Vagina (tissue), 2 donors: ENCODE measurements around the gene CD46. TPM values are rescaled to one million over a fixed set of nuclear protein-coding genes. Genes with fewer than 3 reads are reported as not detected.
"Not testable (repeated sequence)": the region's sequence is repeated elsewhere in the genome, so short reads cannot be mapped to it uniquely, and the experiment has no call there.

ENCODE experiments used
- DNase-seq, 2 donors: peaks; one replicate each; pipeline ENCODE4 v3.0.0-alpha.2; 2017; ENCODE audit errors: extremely low spot score in 2 of 2
- H3K27ac ChIP-seq: fragments of 200-600 bp; sonication (generic); one replicate; pipeline ENCODE4 v1.5.1; 2019
- H3K27me3 ChIP-seq: fragments of 200-600 bp; sonication (generic); one replicate; pipeline ENCODE4 v1.5.1; 2019
- H3K36me3 ChIP-seq, 2 donors: fragments of 200-600 bp; sonication (generic); one replicate each; pipeline ENCODE4 v1.5.1; 2017 to 2019
- H3K4me1 ChIP-seq: fragments of 200-600 bp; sonication (generic); one replicate; pipeline ENCODE4 v1.5.1; 2019
- H3K4me3 ChIP-seq, 2 donors: fragments of 200-600 bp; sonication (generic); 1 replicate in 1 of 2; 2 replicates in 1 of 2; pipeline ENCODE4 v1.5.1; 2016 to 2019
- H3K9me3 ChIP-seq: fragments of 200-600 bp; sonication (generic); one replicate; pipeline ENCODE4 v1.5.1; 2019
- CTCF ChIP-seq, 3 experiments: fragments of 450-650 bp in 2 of 3; fragments of 200-600 bp in 1 of 3; sonication (generic) in 1 of 3; IDR thresholded peaks; one replicate each; pipeline ENCODE4 v1.5.1; 2017 to 2019; ENCODE audit warnings: antibody characterized with exemption in 3 of 3, mild to moderate bottlenecking in 2 of 3, moderate library complexity in 2 of 3
- POLR2A ChIP-seq, 2 donors: fragments of 450-650 bp; IDR thresholded peaks; one replicate each; pipeline ENCODE4 v1.6.1; 2017; ENCODE audit warnings: antibody characterized with exemption in 2 of 2, mild to moderate bottlenecking in 2 of 2, moderate library complexity in 2 of 2
- POLR2AphosphoS5 ChIP-seq, 2 donors: sonication (generic); formaldehyde crosslinking; IDR thresholded peaks; one replicate each; pipeline ENCODE4 v1.9.0; 2017; ENCODE audit warnings: antibody characterized with exemption in 2 of 2, mild to moderate bottlenecking in 2 of 2, low read depth in 1 of 2; ENCODE audit not compliant: insufficient read depth in 1 of 2
- intact Hi-C: fragments of 100-400 bp; cut with DNase I; formaldehyde crosslinking; loops from one replicate; pipeline ENCODE4 v1.15.1; 2023
- total RNA-seq: library from RNA; depleted of rRNA; stranded (reverse); fragments of >200 nt; gene quantifications from one replicate; pipeline ENCODE4 v1.2.3, GENCODE V29; 2016

CD46 gene
- total RNA-seq, 1 donor from 2014 or later = 143 TPM

- Histone ChIP-seq H3K4me3 (no peak overlapping the region), H3K4me1 (peaks cover 19% of the 10 kb centered on the region), H3K9me3 (no peaks in the 10 kb centered on the region), H3K27me3 (no peaks in the 10 kb centered on the region), H3K27ac (no peak overlapping the region), H3K36me3 (no peaks in the 10 kb centered on the region)
- TF ChIP-seq CTCF (IDR thresholded peaks at IDR 0.05) (no peak), POLR2A (IDR thresholded peaks at IDR 0.05) (no peak), POLR2AphosphoS5 (IDR thresholded peaks at IDR 0.05; ENCODE audit: insufficient read depth in 1 of 2, low read depth in 1 of 2) (no peak)
- no peak for DNase-seq
- intact Hi-C loops = no loop called here
Observed at GRCh38 chr1:207748737-207749528, 2.9 kb upstream of the CD46 start.

- TF ChIP-seq POLR2A (IDR thresholded peaks at IDR 0.05) (no peak), CTCF (IDR thresholded peaks at IDR 0.05) (no peak), POLR2AphosphoS5 (IDR thresholded peaks at IDR 0.05; ENCODE audit: insufficient read depth in 1 of 2, low read depth in 1 of 2) (no peak)
- H3K27me3 ChIP-seq = no peaks in the 10 kb centered on the region
- no peaks in the 10 kb centered on the region for H3K9me3 ChIP-seq
- H3K4me1 ChIP-seq = peaks cover 38% of the 10 kb centered on the region
- H3K27ac ChIP-seq = peak overlapping the region; percentile 85
- peak overlapping the region; percentile 75 to 89 for H3K4me3 ChIP-seq
- DNase-seq = no peak
- H3K36me3 ChIP-seq = no peaks in the 10 kb centered on the region
- intact Hi-C loops = no loop called here
Observed at GRCh38 chr1:207750631-207751305, 1.1 kb upstream of the CD46 start.

GRCh38 chr1:207751463-207751789, 428 bp upstream of the CD46 start:
- Histone ChIP-seq H3K4me3 (peak overlapping the region; percentile 75 to 89), H3K27ac (peak overlapping the region; percentile 85), H3K4me1 (peaks cover 44% of the 10 kb centered on the region)
- H3K36me3 ChIP-seq, H3K27me3 ChIP-seq, DNase-seq, intact Hi-C loops, H3K9me3 ChIP-seq: not testable (repeated sequence)

- TF ChIP-seq POLR2AphosphoS5 (IDR thresholded peaks at IDR 0.05; ENCODE audit: insufficient read depth in 1 of 2, low read depth in 1 of 2) (no peak), POLR2A (IDR thresholded peaks at IDR 0.05) (no peak), CTCF (IDR thresholded peaks at IDR 0.05) (no peak)
- H3K9me3 ChIP-seq = no peaks in the 10 kb centered on the region
- no peaks in the 10 kb centered on the region for H3K27me3 ChIP-seq
- no peak for DNase-seq
- peak overlapping the region; percentile 85 for H3K27ac ChIP-seq
- H3K36me3 ChIP-seq = peaks cover 0 to 4% of the 10 kb centered on the region in 2 donors
- H3K4me3 ChIP-seq = peak overlapping the region; percentile 75 to 89
- H3K4me1 ChIP-seq = peaks cover 44% of the 10 kb centered on the region
- intact Hi-C loops = no loop called here
Observed at GRCh38 chr1:207752456-207752998, 673 bp downstream of the CD46 start.

- TF ChIP-seq CTCF (IDR thresholded peaks at IDR 0.05) (no peak), POLR2A (IDR thresholded peaks at IDR 0.05) (no peak), POLR2AphosphoS5 (IDR thresholded peaks at IDR 0.05; ENCODE audit: insufficient read depth in 1 of 2, low read depth in 1 of 2) (no peak)
- intact Hi-C loops = no loop called here
- Histone ChIP-seq H3K4me1 (peaks cover 44% of the 10 kb centered on the region), H3K36me3 (peaks cover 0 to 14% of the 10 kb centered on the region in 2 donors), H3K4me3 (peak overlapping the region; percentile 75 to 89), H3K27ac (no peak overlapping the region), H3K27me3 (no peaks in the 10 kb centered on the region), H3K9me3 (no peaks in the 10 kb centered on the region)
- no peak for DNase-seq
Observed at GRCh38 chr1:207753611-207754010, 1.8 kb downstream of the CD46 start.
